ENCODE measurements around the gene PAQR5.

The PAQR5 gene

DNA sequence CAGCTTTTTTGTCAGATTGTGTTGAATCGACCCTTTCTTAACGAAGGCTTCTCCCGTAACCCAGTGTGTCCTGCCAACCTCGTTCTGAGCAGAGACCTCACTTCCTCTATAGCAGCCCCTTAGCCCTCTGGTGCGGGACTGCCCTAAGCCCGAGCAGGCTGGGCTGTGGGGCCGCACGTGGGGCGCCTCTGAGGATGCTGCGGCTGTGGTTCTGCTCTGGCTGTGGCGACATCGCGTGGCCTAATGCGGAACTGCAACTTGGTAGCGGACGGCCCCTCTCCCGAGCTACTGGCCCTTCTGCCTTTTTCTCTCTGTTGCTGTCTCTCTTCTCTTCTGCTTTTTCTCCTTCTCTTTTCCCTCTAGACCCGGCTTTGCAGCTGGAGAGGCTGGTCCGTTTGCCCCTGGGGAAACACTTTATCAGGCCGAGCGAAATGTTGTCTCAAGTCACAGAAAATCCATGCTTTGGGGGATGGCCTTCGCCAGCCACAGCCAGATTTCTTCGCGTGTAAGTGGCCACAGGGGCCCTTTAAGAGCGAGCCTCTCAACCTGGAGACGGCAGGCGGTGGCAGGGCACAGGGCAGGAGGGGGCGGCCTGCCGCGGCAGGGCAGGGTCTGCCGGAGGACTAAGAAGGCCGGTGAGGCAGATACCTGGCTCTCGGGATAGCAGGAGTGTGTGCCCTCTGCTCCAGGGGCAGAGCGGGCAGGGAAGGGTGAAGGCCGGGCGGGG lies 96.0 kb downstream of the PAQR5 start:
- no peak for TF ChIP-seq EZH2phosphoT487 (IDR thresholded peaks at IDR 0.05; ENCODE audit: borderline replicate concordance)
- TF ChIP-seq, protein P1, sequence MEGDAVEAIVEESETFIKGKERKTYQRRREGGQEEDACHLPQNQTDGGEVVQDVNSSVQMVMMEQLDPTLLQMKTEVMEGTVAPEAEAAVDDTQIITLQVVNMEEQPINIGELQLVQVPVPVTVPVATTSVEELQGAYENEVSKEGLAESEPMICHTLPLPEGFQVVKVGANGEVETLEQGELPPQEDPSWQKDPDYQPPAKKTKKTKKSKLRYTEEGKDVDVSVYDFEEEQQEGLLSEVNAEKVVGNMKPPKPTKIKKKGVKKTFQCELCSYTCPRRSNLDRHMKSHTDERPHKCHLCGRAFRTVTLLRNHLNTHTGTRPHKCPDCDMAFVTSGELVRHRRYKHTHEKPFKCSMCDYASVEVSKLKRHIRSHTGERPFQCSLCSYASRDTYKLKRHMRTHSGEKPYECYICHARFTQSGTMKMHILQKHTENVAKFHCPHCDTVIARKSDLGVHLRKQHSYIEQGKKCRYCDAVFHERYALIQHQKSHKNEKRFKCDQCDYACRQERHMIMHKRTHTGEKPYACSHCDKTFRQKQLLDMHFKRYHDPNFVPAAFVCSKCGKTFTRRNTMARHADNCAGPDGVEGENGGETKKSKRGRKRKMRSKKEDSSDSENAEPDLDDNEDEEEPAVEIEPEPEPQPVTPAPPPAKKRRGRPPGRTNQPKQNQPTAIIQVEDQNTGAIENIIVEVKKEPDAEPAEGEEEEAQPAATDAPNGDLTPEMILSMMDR (conservative IDR thresholded peaks at IDR 0.05; ENCODE audit: low read length) = peak; percentile 89
- Histone ChIP-seq H3K36me3 (ENCODE audit: insufficient read depth, low read length) (no peaks in the 10 kb centered on the region), H3K27me3 (ENCODE audit: insufficient read depth, low read length, poor library complexity, severe bottlenecking) (no peaks in the 10 kb centered on the region), H2AFZ (ENCODE audit: low read length) (peak overlapping the region; percentile 71), H3F3A (ENCODE audit: low read depth) (no peaks in the 10 kb centered on the region), H3K9ac (ENCODE audit: low read depth, low read length, poor library complexity, severe bottlenecking) (no peak overlapping the region), H3K4me2 (ENCODE audit: low read depth, low read length, poor library complexity, severe bottlenecking) (peak overlapping the region; percentile 42), H3K4me1 (ENCODE audit: insufficient read depth, low read length, poor library complexity, severe bottlenecking) (peaks cover 24% of the 10 kb centered on the region), H3K9me2 (replicated peaks; ENCODE audit: low read depth, low read length) (no peaks in the 10 kb centered on the region), H3K79me2 (ENCODE audit: insufficient read depth, low read length) (no peaks in the 10 kb centered on the region), H3K9me3 (ENCODE audit: insufficient read depth, low read depth, low read length) (no peaks in the 10 kb centered on the region), H4K20me1 (ENCODE audit: insufficient read depth, low read length, poor library complexity, severe bottlenecking) (no peaks in the 10 kb centered on the region), H3K4me3 (ENCODE audit: low read length, poor library complexity, severe bottlenecking) (no peak overlapping the region)

DNA sequence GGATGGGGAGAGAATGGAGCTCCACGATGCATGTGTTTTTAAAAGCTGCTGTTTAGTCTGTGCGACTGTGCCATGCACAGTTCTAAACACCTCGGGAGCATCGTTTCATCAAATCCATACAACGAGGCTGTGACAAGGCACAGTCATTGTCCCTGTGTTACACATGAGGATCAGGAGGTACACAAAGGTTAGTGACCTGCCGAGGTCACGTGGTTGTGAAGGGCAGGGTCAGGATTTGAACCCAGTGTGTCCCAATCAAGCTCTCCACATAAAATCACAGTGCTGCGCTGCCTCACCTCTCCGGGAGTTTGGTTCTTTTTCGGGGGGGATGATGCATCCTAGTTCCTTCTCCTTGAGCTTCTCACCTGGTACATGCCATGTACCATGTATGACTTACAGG lies 96.7 kb downstream of the PAQR5 start:
- H2AFZ ChIP-seq (ENCODE audit: low read length) = no peak overlapping the region
- no peak overlapping the region for H3K9ac ChIP-seq (ENCODE audit: low read depth, low read length, poor library complexity, severe bottlenecking)

DNA sequence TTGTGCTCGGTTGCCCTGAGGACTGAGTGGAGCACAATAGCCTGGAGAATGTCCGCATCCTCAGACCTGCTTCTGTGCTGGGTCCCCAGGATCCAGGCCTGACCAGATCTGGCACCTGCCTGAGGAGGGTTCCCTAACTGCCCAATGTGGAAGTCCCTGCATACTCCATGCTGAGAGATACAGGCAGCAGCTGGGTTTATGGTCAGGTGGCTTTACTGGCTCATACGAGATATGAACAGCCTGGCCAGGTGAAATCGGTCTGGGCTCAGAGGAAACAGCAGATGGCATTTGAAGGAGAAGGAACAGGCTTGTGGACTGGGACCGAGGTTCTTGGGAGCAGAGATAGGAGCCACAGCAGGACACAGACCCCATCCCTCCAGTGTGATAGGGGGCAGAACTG lies 97.3 kb downstream of the PAQR5 start:
- Histone ChIP-seq H2AFZ (ENCODE audit: low read length) (no peak overlapping the region), H3K79me2 (ENCODE audit: insufficient read depth, low read length) (no peaks in the 10 kb centered on the region), H3F3A (ENCODE audit: low read depth) (no peaks in the 10 kb centered on the region), H3K4me3 (ENCODE audit: low read length, poor library complexity, severe bottlenecking) (no peak overlapping the region), H3K9me3 (ENCODE audit: insufficient read depth, low read depth, low read length) (no peaks in the 10 kb centered on the region), H4K20me1 (ENCODE audit: insufficient read depth, low read length, poor library complexity, severe bottlenecking) (no peaks in the 10 kb centered on the region), H3K9me2 (replicated peaks; ENCODE audit: low read depth, low read length) (no peaks in the 10 kb centered on the region), H3K4me2 (ENCODE audit: low read depth, low read length, poor library complexity, severe bottlenecking) (no peak overlapping the region), H3K27me3 (ENCODE audit: insufficient read depth, low read length, poor library complexity, severe bottlenecking) (no peaks in the 10 kb centered on the region), H3K9ac (ENCODE audit: low read depth, low read length, poor library complexity, severe bottlenecking) (no peak overlapping the region), H3K4me1 (ENCODE audit: insufficient read depth, low read length, poor library complexity, severe bottlenecking) (peaks cover 24% of the 10 kb centered on the region), H3K36me3 (ENCODE audit: insufficient read depth, low read length) (no peaks in the 10 kb centered on the region)
- TF ChIP-seq EZH2phosphoT487 (IDR thresholded peaks at IDR 0.05; ENCODE audit: borderline replicate concordance) = no peak
- TF ChIP-seq, protein P1 (conservative IDR thresholded peaks at IDR 0.05; ENCODE audit: low read length) = no peak

More for the DNA sequence above, 96.7 kb downstream of the PAQR5 start:
- peaks cover 24% of the 10 kb centered on the region for H3K4me1 ChIP-seq (ENCODE audit: insufficient read depth, low read length, poor library complexity, severe bottlenecking)
- H3K27me3 ChIP-seq (ENCODE audit: insufficient read depth, low read length, poor library complexity, severe bottlenecking) = no peaks in the 10 kb centered on the region
- H3K4me2 ChIP-seq (ENCODE audit: low read depth, low read length, poor library complexity, severe bottlenecking) = no peak overlapping the region
- no peaks in the 10 kb centered on the region for H3K36me3 ChIP-seq (ENCODE audit: insufficient read depth, low read length)
- H3K79me2 ChIP-seq (ENCODE audit: insufficient read depth, low read length) = no peaks in the 10 kb centered on the region
- TF ChIP-seq EZH2phosphoT487 (IDR thresholded peaks at IDR 0.05; ENCODE audit: borderline replicate concordance) = no peak
- H3K9me3 ChIP-seq (ENCODE audit: insufficient read depth, low read depth, low read length) = no peaks in the 10 kb centered on the region
- no peak overlapping the region for H3K4me3 ChIP-seq (ENCODE audit: low read length, poor library complexity, severe bottlenecking)
- H3F3A ChIP-seq (ENCODE audit: low read depth) = no peaks in the 10 kb centered on the region
- H4K20me1 ChIP-seq (ENCODE audit: insufficient read depth, low read length, poor library complexity, severe bottlenecking) = no peaks in the 10 kb centered on the region
- H3K9me2 ChIP-seq (replicated peaks; ENCODE audit: low read depth, low read length) = no peaks in the 10 kb centered on the region

DNA sequence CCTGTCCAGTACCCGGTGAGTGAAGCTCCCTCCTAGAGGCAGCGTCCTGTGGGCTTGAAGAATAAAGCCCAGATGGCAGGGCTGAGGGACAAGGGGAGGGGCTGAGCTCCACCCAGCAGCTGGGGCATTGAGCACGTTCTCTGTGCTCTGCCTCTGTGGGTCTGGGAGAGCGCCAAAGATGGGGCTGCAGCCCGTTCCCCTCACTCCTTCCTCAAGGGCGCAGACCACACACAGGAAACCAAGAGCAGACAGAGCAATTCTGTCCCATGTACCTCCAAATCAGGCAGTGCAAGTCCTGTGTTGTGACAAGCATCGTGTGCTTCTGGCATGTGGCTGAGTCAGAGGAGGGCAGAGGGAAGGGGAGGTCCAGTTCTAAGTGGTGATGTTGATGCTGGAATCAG lies 99.8 kb downstream of the PAQR5 start:
- Histone ChIP-seq H3K9me2 (replicated peaks; ENCODE audit: low read depth, low read length) (no peaks in the 10 kb centered on the region), H3K4me3 (ENCODE audit: low read length, poor library complexity, severe bottlenecking) (no peak overlapping the region), H3K4me2 (ENCODE audit: low read depth, low read length, poor library complexity, severe bottlenecking) (peak overlapping the region; percentile 0), H3K9me3 (ENCODE audit: insufficient read depth, low read depth, low read length) (no peaks in the 10 kb centered on the region), H3K36me3 (ENCODE audit: insufficient read depth, low read length) (no peaks in the 10 kb centered on the region), H3K4me1 (ENCODE audit: insufficient read depth, low read length, poor library complexity, severe bottlenecking) (peaks cover 24% of the 10 kb centered on the region), H3K79me2 (ENCODE audit: insufficient read depth, low read length) (no peaks in the 10 kb centered on the region), H3K27me3 (ENCODE audit: insufficient read depth, low read length, poor library complexity, severe bottlenecking) (no peaks in the 10 kb centered on the region), H4K20me1 (ENCODE audit: insufficient read depth, low read length, poor library complexity, severe bottlenecking) (no peaks in the 10 kb centered on the region), H2AFZ (ENCODE audit: low read length) (no peak overlapping the region; the same call in 1 of the 2 replicates), H3F3A (ENCODE audit: low read depth) (no peaks in the 10 kb centered on the region), H3K9ac (ENCODE audit: low read depth, low read length, poor library complexity, severe bottlenecking) (no peak overlapping the region)
- TF ChIP-seq, protein P1 (conservative IDR thresholded peaks at IDR 0.05; ENCODE audit: low read length) = no peak
- no peak for TF ChIP-seq EZH2phosphoT487 (IDR thresholded peaks at IDR 0.05; ENCODE audit: borderline replicate concordance)

All from Loucy (cell line).